Measurements from ENCODE around the gene EPO.

DNA sequence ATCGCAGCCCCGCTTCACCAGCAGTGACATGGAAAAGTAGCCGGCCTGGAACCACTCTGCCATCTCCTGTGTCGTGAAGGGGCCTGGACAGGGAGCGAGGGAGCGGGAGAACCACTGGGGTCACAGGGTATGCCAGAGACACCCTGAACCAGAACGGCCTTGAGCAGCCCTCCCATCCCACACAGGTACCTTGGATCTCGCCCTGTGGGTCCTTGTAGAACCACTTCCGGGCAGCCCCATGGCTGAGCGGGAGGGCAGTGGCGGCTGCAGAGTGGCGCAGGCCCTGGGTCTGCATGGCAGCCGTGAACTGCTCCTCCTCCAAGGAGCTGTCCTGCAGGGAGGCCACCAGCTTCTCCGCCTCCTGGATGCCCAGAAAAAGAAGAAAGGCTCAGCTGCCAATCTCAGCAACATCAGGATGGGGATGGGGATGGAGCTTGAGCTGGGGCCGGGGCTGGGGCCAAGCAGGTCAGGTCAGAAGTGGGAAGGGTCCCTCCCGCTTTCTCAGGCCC is 35.7 kb upstream of the EPO start:
- TF ChIP-seq, protein P1, sequence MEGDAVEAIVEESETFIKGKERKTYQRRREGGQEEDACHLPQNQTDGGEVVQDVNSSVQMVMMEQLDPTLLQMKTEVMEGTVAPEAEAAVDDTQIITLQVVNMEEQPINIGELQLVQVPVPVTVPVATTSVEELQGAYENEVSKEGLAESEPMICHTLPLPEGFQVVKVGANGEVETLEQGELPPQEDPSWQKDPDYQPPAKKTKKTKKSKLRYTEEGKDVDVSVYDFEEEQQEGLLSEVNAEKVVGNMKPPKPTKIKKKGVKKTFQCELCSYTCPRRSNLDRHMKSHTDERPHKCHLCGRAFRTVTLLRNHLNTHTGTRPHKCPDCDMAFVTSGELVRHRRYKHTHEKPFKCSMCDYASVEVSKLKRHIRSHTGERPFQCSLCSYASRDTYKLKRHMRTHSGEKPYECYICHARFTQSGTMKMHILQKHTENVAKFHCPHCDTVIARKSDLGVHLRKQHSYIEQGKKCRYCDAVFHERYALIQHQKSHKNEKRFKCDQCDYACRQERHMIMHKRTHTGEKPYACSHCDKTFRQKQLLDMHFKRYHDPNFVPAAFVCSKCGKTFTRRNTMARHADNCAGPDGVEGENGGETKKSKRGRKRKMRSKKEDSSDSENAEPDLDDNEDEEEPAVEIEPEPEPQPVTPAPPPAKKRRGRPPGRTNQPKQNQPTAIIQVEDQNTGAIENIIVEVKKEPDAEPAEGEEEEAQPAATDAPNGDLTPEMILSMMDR (conservative IDR thresholded peaks at IDR 0.05): no peak
- TF ChIP-seq ZFX (IDR thresholded peaks at IDR 0.05): no peak
